ENCODE results near the gene ERP44.

ERP44 gene

DNA sequence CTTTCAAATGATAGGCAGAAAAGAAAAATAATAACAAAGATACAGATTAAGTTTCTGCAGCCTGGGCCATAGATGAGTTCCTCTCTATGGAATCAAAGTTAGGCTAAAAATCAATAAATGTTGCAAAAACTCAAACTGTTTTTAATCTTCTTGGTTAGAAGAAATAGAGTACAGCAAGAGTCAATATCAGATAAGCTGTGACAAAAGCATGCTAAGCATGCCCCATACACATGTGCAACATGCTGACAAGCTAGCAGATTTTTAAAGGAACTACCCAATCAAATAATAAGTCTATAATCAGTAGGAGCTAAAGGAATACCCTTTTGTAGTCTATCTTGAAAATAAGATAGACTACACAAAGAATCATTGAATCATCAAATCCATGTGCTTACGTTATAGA, 6.7 kb downstream of the ERP44 start:
- Histone ChIP-seq H3K79me2 (ENCODE audit: control insufficient read depth, low read length) (peaks cover 100% of the 10 kb centered on the region), H4K20me1 (ENCODE audit: control insufficient read depth, insufficient read depth, low read depth, low read length) (peaks cover 7% of the 10 kb centered on the region), H3K4me1 (ENCODE audit: control insufficient read depth, low read length) (peaks cover 99% of the 10 kb centered on the region), H3K9me2 (replicated peaks; ENCODE audit: control insufficient read depth, low read length) (no peaks in the 10 kb centered on the region), H3K27me3 (ENCODE audit: control insufficient read depth, low read length) (no peaks in the 10 kb centered on the region), H3F3A (ENCODE audit: control insufficient read depth, insufficient read depth) (peaks cover 12% of the 10 kb centered on the region), H3K4me2 (ENCODE audit: low read length) (peak overlapping the region; percentile 87), H3K9me3 (ENCODE audit: control insufficient read depth, insufficient read depth, low read length) (no peaks in the 10 kb centered on the region), H3K36me3 (ENCODE audit: control insufficient read depth, low read length) (peaks cover 13% of the 10 kb centered on the region; the same call in 1 of the 2 replicates), H3K4me3 (ENCODE audit: low read length) (no peak overlapping the region), H3K27ac (ENCODE audit: low read depth, low read length) (no peak overlapping the region)
- TF ChIP-seq, protein P1, sequence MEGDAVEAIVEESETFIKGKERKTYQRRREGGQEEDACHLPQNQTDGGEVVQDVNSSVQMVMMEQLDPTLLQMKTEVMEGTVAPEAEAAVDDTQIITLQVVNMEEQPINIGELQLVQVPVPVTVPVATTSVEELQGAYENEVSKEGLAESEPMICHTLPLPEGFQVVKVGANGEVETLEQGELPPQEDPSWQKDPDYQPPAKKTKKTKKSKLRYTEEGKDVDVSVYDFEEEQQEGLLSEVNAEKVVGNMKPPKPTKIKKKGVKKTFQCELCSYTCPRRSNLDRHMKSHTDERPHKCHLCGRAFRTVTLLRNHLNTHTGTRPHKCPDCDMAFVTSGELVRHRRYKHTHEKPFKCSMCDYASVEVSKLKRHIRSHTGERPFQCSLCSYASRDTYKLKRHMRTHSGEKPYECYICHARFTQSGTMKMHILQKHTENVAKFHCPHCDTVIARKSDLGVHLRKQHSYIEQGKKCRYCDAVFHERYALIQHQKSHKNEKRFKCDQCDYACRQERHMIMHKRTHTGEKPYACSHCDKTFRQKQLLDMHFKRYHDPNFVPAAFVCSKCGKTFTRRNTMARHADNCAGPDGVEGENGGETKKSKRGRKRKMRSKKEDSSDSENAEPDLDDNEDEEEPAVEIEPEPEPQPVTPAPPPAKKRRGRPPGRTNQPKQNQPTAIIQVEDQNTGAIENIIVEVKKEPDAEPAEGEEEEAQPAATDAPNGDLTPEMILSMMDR (IDR thresholded peaks at IDR 0.05; ENCODE audit: low read depth, low read length, poor library complexity, severe bottlenecking): no peak
- no peak for TF ChIP-seq EZH2phosphoT487 (IDR thresholded peaks at IDR 0.05; ENCODE audit: borderline replicate concordance, low read length)

- peak overlapping the region; percentile 87 for H3K4me2 ChIP-seq (ENCODE audit: low read length)
- H3K79me2 ChIP-seq (ENCODE audit: control insufficient read depth, low read length): peaks cover 100% of the 10 kb centered on the region
- H3K27me3 ChIP-seq (ENCODE audit: control insufficient read depth, low read length): no peaks in the 10 kb centered on the region
- peaks cover 11% of the 10 kb centered on the region; the same call in 1 of the 2 replicates for H3K36me3 ChIP-seq (ENCODE audit: control insufficient read depth, low read length)
- H3K9me3 ChIP-seq (ENCODE audit: control insufficient read depth, insufficient read depth, low read length): no peaks in the 10 kb centered on the region
- H3F3A ChIP-seq (ENCODE audit: control insufficient read depth, insufficient read depth): peaks cover 16% of the 10 kb centered on the region
- peaks cover 99% of the 10 kb centered on the region for H3K4me1 ChIP-seq (ENCODE audit: control insufficient read depth, low read length)
- TF ChIP-seq EZH2phosphoT487 (IDR thresholded peaks at IDR 0.05; ENCODE audit: borderline replicate concordance, low read length): no peak
- TF ChIP-seq, protein P1 (IDR thresholded peaks at IDR 0.05; ENCODE audit: low read depth, low read length, poor library complexity, severe bottlenecking): no peak
- peaks cover 5% of the 10 kb centered on the region for H4K20me1 ChIP-seq (ENCODE audit: control insufficient read depth, insufficient read depth, low read depth, low read length)
- no peak overlapping the region for H3K27ac ChIP-seq (ENCODE audit: low read depth, low read length)
- no peaks in the 10 kb centered on the region for H3K9me2 ChIP-seq (replicated peaks; ENCODE audit: control insufficient read depth, low read length)
- H3K4me3 ChIP-seq (ENCODE audit: low read length): no peak overlapping the region
Measured at GRCh38 chr9:100091650-100092049, 7.2 kb downstream of the ERP44 start.

DNA sequence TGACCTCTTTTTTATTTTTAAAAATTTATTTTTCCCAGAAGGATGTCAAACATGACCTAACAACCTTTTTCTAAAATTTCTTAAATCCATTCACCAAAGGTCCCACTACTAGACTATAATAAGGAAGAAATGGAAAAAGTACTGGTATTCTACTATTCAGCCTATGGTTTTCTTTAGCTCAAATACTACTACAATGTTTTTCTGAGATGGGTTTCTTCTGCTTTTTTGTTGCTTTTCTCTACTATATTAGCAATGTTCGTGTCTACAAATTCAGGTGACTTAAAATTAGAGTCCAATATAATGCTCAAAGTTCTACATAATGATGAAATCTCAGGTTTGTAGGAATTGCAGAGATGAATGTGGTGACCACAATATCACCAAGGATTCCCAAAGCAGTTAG, 7.9 kb downstream of the ERP44 start:
- no peaks in the 10 kb centered on the region for H3K9me2 ChIP-seq (replicated peaks; ENCODE audit: control insufficient read depth, low read length)
- H3K27me3 ChIP-seq (ENCODE audit: control insufficient read depth, low read length): no peaks in the 10 kb centered on the region
- H3F3A ChIP-seq (ENCODE audit: control insufficient read depth, insufficient read depth): peaks cover 22% of the 10 kb centered on the region
- H3K4me1 ChIP-seq (ENCODE audit: control insufficient read depth, low read length): peaks cover 100% of the 10 kb centered on the region
- H3K4me2 ChIP-seq (ENCODE audit: low read length): peak overlapping the region; percentile 87
- H4K20me1 ChIP-seq (ENCODE audit: control insufficient read depth, insufficient read depth, low read depth, low read length): peaks cover 4% of the 10 kb centered on the region
- peaks cover 8% of the 10 kb centered on the region; the same call in 1 of the 2 replicates for H3K36me3 ChIP-seq (ENCODE audit: control insufficient read depth, low read length)
- H3K4me3 ChIP-seq (ENCODE audit: low read length): no peak overlapping the region
- H3K9me3 ChIP-seq (ENCODE audit: control insufficient read depth, insufficient read depth, low read length): no peaks in the 10 kb centered on the region
- TF ChIP-seq, protein P1 (IDR thresholded peaks at IDR 0.05; ENCODE audit: low read depth, low read length, poor library complexity, severe bottlenecking): no peak
- no peak for TF ChIP-seq EZH2phosphoT487 (IDR thresholded peaks at IDR 0.05; ENCODE audit: borderline replicate concordance, low read length)
- H3K79me2 ChIP-seq (ENCODE audit: control insufficient read depth, low read length): peaks cover 100% of the 10 kb centered on the region
- no peak overlapping the region; the same call in 1 of the 2 replicates for H3K27ac ChIP-seq (ENCODE audit: low read depth, low read length)

All from DOHH2 (cell line).